ENCODE results near the gene AKT3.

DNA sequence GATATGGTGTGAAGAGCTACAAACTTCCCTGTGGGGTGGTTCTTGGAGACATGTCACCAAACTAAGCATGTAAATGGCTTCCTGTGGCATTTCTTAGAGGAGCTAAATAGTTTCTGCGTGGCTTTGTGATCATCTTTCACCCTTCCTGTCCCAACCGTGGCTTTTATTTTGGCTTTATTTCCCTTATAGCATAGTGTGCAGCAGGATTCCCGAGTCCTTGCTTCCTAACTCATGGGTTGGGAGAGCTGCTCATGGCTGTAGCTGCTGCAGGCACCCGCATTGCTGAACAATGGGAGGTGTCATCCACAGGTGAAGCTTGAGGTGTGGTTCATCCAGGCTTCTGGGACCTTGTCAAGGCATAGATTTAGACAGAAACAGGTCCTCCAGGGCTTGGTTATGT, 402.2 kb downstream of the AKT3 start:
- TF ChIP-seq, protein P1, sequence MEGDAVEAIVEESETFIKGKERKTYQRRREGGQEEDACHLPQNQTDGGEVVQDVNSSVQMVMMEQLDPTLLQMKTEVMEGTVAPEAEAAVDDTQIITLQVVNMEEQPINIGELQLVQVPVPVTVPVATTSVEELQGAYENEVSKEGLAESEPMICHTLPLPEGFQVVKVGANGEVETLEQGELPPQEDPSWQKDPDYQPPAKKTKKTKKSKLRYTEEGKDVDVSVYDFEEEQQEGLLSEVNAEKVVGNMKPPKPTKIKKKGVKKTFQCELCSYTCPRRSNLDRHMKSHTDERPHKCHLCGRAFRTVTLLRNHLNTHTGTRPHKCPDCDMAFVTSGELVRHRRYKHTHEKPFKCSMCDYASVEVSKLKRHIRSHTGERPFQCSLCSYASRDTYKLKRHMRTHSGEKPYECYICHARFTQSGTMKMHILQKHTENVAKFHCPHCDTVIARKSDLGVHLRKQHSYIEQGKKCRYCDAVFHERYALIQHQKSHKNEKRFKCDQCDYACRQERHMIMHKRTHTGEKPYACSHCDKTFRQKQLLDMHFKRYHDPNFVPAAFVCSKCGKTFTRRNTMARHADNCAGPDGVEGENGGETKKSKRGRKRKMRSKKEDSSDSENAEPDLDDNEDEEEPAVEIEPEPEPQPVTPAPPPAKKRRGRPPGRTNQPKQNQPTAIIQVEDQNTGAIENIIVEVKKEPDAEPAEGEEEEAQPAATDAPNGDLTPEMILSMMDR (conservative IDR thresholded peaks at IDR 0.05): no peak
- no peak for TF ChIP-seq EZH2 (IDR thresholded peaks at IDR 0.05; ENCODE audit: low read depth)

All from PC-9 (cell line).